GM18870 (cell line): ENCODE measurements around the gene ZNF319.

Experiments used
- ATAC-seq: cut with Tn5 transposase; IDR thresholded peaks from one replicate; pipeline ENCODE4 v1.9.1; 2021; ENCODE audit warnings: moderate library complexity; ENCODE audit not compliant: unreplicated experiment

ZNF319 gene

GRCh38 chr16:58037365-58038057, 37.0 kb upstream of the ZNF319 start:
- ATAC-seq = no peak

- ATAC-seq = no peak
Measured at GRCh38 chr16:58036943-58037342, 36.5 kb upstream of the ZNF319 start.

- ATAC-seq = no peak
Measured at GRCh38 chr16:58035356-58036170, 35.1 kb upstream of the ZNF319 start.

- ATAC-seq = no peak
Measured at GRCh38 chr16:58034774-58035173, 34.3 kb upstream of the ZNF319 start.

- ATAC-seq = no peak
Measured at GRCh38 chr16:58034128-58034685, 33.7 kb upstream of the ZNF319 start.

GRCh38 chr16:58032710-58033293, 32.3 kb upstream of the ZNF319 start:
- ATAC-seq = no peak

GRCh38 chr16:58031016-58031800, 30.7 kb upstream of the ZNF319 start:
- no peak for ATAC-seq

- ATAC-seq = no peak
Measured at GRCh38 chr16:58030136-58030840, 29.8 kb upstream of the ZNF319 start.

- no peak for ATAC-seq
Measured at GRCh38 chr16:58029410-58029809, 28.9 kb upstream of the ZNF319 start.

- no peak for ATAC-seq
Measured at GRCh38 chr16:58028541-58029070, 28.1 kb upstream of the ZNF319 start.

- no peak for ATAC-seq
Measured at GRCh38 chr16:58027916-58028455, 27.5 kb upstream of the ZNF319 start.

GRCh38 chr16:58027161-58027915, 26.9 kb upstream of the ZNF319 start:
- no peak for ATAC-seq

GRCh38 chr16:58026705-58027160, 26.3 kb upstream of the ZNF319 start:
- no peak for ATAC-seq

- ATAC-seq = no peak
Measured at GRCh38 chr16:58026139-58026704, 25.8 kb upstream of the ZNF319 start.

- no peak for ATAC-seq
Measured at GRCh38 chr16:58025351-58026138, 25.1 kb upstream of the ZNF319 start, which contains the start of gene MMP15. MMP15 (plus strand) TSS chr16:58025754; CDS start chr16:58026351, 597 bp downstream.

- ATAC-seq = no peak
Measured at GRCh38 chr16:58024486-58025350, 24.2 kb upstream of the ZNF319 start.
